CMK (cell line): ENCODE data around the gene COLEC12.
"Not testable (repeated sequence)": the region's sequence is repeated elsewhere in the genome, so short reads cannot be mapped to it uniquely, and the experiment has no call there.

Experiments used
- DNase-seq: peaks from one replicate; pipeline ENCODE4 v3.0.0-alpha.2; 2010; ENCODE audit warnings: low read depth

COLEC12 gene

DNA sequence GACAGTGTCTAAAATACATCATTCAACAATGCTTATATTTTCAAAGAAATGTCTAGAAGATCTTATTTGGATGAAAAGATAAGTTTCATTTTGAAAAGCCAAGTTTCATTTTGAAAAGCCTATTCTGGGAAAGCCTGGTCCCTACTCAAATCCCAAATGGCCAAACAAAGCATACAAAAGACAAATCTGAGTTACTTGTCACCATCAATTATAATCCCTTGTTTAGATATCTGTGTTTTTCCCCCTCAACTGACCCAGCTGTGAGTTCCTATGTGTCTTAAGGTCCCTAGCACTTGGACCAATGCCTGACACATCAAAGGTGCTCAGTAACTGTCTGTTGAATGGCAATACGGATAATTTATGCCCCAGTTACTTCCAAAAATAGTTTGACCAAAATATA, 180.3 kb downstream of the COLEC12 start:
- no peak for DNase-seq

GRCh38 chr18:319720-320119, 180.8 kb downstream of the COLEC12 start:
- DNase-seq, result no peak

GRCh38 chr18:318791-319291, 181.7 kb downstream of the COLEC12 start:
- no peak for DNase-seq

DNA sequence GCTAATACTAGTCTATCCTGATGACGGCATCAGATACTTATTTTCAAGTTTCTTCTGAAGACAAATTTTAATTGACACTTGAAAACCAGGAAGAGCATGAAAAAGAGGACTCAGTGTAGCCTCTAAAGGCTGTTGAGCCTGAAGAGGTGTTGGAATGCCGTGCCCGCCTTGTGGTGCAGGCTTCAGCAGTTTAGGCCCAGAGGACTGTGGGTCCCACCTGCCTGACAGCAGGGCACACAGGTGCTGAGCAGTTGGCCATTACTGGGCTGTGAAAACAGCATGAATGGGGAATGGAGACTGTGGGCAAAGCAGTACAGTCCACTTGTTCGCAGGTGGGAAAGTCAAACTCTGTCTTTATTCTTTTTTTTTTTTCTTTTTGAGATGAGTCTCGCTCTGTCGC, 182.9 kb downstream of the COLEC12 start:
- DNase-seq, result no peak

GRCh38 chr18:316393-316792, 184.1 kb downstream of the COLEC12 start:
- no peak for DNase-seq

DNA sequence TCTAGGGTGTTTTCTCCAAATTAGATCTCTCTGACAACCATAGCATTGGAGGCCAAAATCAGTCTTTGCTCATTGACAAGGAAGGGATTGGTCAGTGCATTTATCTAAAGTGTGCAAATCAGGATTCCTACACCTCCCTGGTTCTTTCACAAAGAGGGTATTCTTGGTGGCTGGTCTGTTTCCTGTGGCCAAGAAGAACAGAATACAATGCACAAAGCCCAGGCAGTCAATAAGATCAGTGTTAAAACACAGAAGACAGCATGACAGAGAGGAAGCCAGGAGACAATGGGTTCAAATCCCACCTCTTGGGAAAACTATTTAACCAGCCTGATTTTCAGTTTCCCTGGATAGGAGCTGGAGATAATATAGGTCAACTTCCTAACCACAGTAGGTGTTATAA, 186.6 kb downstream of the COLEC12 start:
- DNase-seq, result no peak

GRCh38 chr18:312415-312814, 188.1 kb downstream of the COLEC12 start:
- DNase-seq, result no peak

DNA sequence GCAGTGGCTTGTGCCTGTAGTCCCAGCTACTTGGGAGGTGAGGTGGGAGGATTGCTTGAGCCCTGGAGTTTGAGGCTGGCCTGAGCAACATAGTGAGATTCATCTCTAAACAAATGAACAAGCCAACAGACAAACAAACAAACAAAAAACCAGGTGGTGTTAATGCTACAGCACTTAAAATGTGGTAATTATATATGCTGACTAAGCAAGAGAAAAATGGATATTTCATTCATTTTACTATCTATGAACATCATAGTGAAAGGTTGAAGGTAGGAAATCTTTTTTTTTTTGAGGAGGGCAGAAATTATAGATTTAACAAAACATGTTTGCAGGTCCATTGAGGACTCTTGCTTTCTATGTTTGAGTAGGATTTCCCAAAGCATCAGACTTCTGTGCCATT, 190.5 kb downstream of the COLEC12 start:
- DNase-seq, result no peak

- not testable (repeated sequence) for DNase-seq
Measured at GRCh38 chr18:308086-308485, 192.4 kb downstream of the COLEC12 start.

DNA sequence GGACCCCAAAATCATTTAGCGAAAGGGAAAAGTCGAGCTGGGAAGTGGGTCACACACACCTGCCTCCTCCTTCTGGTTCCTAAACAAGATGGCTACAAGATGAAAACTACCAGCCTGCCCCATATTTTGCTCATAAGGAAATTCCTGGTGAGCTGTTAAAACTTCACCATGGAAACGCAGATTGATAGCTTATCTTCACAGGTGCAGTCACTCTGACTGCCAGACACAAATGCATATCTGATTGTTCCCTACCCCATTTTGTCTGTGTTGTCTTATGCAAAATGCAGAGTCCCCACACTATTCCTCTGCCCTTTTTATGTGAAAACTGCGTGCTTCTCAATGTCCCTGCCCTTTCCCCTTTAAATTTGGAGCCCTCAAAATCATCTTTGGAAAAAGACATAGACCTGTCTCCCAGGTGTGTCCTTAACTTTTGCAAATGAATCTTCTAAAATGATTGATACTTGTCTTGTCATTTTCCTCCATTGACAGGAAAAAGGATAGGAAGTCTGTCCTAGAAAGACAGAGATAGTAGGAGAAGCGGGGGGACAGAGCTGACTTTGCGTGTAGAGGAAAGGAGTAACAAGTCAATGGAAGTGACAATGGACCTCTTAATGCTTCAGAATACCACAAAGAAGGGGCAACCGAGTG, 193.8 kb downstream of the COLEC12 start:
- no peak for DNase-seq

- DNase-seq, result no peak
Measured at GRCh38 chr18:305003-305501, 195.4 kb downstream of the COLEC12 start.

DNA sequence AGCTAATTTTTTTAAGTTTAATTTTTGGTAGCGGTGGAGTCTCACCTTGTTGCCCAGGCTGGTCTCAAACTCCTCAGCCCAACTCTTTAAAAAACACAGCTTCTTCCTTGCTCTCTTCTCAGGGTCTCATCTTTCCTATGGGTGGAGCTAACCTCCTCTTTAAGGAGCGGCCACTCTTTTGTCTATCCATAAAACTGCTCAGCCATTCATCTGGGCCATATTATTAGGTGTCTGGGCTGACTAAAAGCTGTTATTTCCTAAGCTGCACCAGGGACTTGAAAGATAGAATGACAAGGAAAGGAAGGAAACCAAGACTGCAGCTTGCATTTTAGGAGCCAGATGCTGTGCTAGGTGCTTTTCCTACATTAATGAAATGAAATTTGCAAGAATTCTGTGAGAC, 196.9 kb downstream of the COLEC12 start:
- no peak for DNase-seq

- DNase-seq, result no peak
Measured at GRCh38 chr18:303011-303410, 197.5 kb downstream of the COLEC12 start.

- no peak for DNase-seq
Measured at GRCh38 chr18:302097-302496, 198.4 kb downstream of the COLEC12 start.

- DNase-seq, result no peak
Measured at GRCh38 chr18:297936-298335, 202.6 kb downstream of the COLEC12 start.

DNA sequence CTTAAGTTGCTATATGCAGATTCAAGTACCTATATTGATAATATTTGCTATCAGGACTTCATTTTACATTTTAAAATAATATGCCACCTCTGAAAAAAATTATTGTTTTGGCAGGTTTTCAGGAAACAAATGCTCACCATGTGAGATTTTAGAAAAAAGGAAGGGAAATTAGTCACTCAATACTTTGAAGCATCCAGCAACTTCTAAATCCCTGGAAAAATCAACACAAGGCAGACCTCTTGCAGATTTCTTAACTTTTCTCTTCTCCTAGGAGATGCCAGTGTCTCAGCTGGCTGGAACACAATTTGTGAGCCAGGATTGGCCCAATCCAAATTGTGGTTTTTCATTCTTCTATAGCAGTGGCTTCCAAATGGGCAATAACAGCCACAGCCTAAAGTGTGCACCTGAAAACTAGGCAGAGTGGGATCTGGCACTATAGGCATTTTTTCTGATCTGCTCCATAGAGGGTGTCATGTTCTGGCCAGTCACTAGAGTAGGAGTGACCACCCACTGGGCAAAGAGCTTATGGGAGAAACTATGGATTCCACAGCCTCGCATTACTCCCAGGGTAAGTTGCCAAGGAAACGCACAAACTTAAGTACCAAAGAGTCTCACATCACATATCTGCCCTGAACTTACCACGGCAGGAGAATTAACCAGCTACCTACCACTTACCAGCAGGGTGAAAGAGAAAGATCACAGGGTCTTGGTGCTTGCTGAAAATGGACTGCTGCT, 204.6 kb downstream of the COLEC12 start:
- DNase-seq, result no peak

DNA sequence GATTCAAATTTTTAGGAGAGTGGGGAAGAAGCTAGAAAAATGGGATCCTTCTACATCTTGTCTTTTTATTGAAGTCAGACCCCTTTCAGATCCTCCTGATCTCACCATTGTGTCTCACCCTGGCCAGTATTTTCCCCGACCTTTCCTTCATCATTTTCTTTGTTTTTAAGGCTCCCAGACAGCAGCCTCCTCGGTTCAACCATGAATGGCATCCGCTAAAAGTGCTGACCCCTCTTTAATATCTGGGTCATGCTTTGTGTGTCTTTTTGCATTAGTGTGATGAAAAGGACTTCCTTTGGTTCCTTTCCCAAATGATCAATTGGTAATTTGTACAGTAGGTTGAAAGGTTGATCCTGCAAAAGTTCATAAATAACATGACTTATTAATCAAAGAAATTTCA, 205.9 kb downstream of the COLEC12 start:
- no peak for DNase-seq

DNA sequence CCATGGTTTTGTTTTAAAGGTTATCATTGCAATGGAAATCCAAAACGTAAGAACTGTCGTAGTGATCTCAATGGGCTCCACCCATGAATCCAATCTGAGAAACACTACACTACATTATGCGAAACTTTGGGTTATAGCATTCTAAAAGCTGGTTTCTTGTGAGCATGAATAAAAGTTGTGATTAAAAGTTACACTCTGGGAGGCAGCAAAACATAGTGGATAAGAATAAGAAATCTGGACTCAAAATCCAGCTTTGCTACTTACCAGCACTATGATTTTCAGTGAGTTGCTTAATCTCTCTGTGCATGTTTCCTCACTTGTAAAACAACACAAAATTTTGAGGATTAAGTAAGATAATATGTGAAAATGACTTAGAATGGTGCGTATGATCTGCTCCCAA, 207.0 kb downstream of the COLEC12 start:
- no peak for DNase-seq

DNA sequence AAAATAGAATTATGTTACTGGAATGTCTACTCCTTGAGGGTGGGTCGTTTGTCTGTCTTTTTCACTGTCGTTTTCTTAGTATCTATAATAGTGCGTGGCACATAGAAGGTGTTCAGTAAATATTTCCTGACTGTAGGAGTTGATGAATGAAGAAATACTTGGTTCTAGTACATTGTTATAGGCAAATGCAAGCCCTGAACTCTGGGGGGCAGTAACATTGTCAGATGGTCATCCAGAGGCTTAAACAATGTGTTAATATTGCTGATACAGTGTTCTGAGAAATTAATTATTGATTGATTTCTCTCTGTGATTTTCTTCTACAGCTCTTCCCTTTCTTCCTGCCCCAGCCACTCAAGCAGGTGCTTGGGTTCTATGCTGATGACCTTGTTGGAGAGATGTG, 208.2 kb downstream of the COLEC12 start:
- DNase-seq, result no peak

DNA sequence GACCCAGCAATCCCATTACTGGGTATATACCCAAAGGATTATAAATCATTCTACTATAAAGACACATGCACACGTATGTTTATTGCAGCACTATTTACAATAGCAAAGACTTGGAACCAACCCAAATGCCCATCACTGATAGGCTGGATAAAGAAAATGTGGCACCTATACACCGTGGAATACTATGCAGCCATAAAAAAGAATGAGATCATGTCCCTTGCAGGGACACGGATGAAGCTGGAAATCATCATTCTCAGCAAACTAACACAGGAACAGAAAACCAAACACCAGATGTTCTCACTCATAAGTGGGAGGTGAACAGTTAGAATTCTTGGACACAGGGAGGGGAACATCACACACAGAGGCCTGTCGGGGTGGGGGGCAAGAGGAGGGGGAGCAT, 210.5 kb downstream of the COLEC12 start:
- DNase-seq, result not testable (repeated sequence)

GRCh38 chr18:289026-289425, 211.5 kb downstream of the COLEC12 start:
- DNase-seq, result no peak

- no peak for DNase-seq
Measured at GRCh38 chr18:286515-287310, 213.8 kb downstream of the COLEC12 start.

DNA sequence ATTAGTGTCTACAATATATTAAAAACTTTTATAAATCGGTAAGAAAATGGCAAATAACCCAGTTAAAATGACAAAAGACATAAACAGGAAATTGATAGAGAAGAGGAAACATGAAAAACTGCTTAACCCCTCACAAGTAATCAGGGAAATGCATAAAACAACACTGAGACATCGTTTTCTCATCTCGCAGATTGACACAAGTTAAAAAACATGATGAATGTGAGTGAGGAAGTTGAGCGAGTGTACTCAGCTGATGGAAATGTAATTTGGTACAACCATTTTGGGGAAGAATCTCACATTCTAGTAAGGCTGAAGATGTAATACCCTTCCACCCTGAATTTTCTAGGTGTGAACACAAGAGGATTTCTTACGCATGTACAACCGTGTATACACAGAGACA, 214.7 kb downstream of the COLEC12 start:
- no peak for DNase-seq
